Neuronal stem cell (in vitro differentiated cells): ENCODE results near the gene CD164.

ENCODE experiments used
- DNase-seq: peaks from one replicate; pipeline ENCODE4 v3.0.0-alpha.2; 2013; ENCODE audit warnings: low spot score
- H2AFZ ChIP-seq: one replicate; pipeline ENCODE4 v1.6.1; 2013; ENCODE audit warnings: mild to moderate bottlenecking, low read length, inconsistent platforms
- H2AK5ac ChIP-seq: 2 replicates; pipeline ENCODE4 v1.6.1; 2013; ENCODE audit warnings: low read depth, mild to moderate bottlenecking, inconsistent platforms, low read length, moderate library complexity, mixed read lengths
- H2BK120ac ChIP-seq: 2 replicates; pipeline ENCODE4 v1.6.1; 2013; ENCODE audit warnings: low read depth, mild to moderate bottlenecking, inconsistent platforms, low read length, moderate library complexity, mixed read lengths
- H2BK12ac ChIP-seq: one replicate; pipeline ENCODE4 v1.6.1; 2013; ENCODE audit warnings: low read length, inconsistent platforms
- H2BK15ac ChIP-seq: 2 replicates; pipeline ENCODE4 v1.6.1; 2013; ENCODE audit warnings: mild to moderate bottlenecking, low read length, inconsistent platforms, mixed read lengths
- H2BK5ac ChIP-seq: one replicate; pipeline ENCODE4 v1.6.1; 2013; ENCODE audit warnings: inconsistent platforms, mild to moderate bottlenecking, low read length, moderate library complexity
- H3K14ac ChIP-seq: one replicate; pipeline ENCODE4 v1.6.1; 2013; ENCODE audit warnings: low read length, inconsistent platforms
- H3K18ac ChIP-seq: 2 replicates; pipeline ENCODE4 v1.6.1; 2013; ENCODE audit warnings: low read length, inconsistent platforms
- H3K23ac ChIP-seq: 2 replicates; pipeline ENCODE4 v1.6.1; 2013; ENCODE audit warnings: low read depth, mild to moderate bottlenecking, mixed read lengths, low read length, inconsistent platforms; ENCODE audit not compliant: poor library complexity
- H3K27ac ChIP-seq: replicated peaks from 3 replicates; pipeline ENCODE4 v1.5.1; 2013; ENCODE audit warnings: low read length, inconsistent platforms
- H3K27me3 ChIP-seq, 3 experiments: 2 replicates each; pipeline ENCODE4 v1.6.1; 2013; ENCODE audit warnings: low read length in 3 of 3, mild to moderate bottlenecking in 2 of 3, inconsistent platforms in 1 of 3, low read depth in 1 of 3, mixed read lengths in 1 of 3, moderate library complexity in 1 of 3; ENCODE audit not compliant: control insufficient read depth in 3 of 3, insufficient read depth in 3 of 3
- H3K36me3 ChIP-seq, 2 donors: replicated peaks in 1 of 2; 2 replicates each; pipeline ENCODE4 v1.6.1; 2013; ENCODE audit warnings: low read length in 2 of 2; ENCODE audit not compliant: control insufficient read depth in 2 of 2, insufficient read depth in 2 of 2
- H3K4ac ChIP-seq: 2 replicates; pipeline ENCODE4 v1.6.1; 2013; ENCODE audit warnings: inconsistent platforms, mild to moderate bottlenecking, low read length, moderate library complexity
- H3K4me1 ChIP-seq, 2 donors: 1 replicate in 1 of 2; 2 replicates in 1 of 2; pipeline ENCODE4 v1.6.1; 2013; ENCODE audit warnings: low read length in 2 of 2, low read depth in 1 of 2; ENCODE audit not compliant: control insufficient read depth in 2 of 2, insufficient read depth in 1 of 2
- H3K4me2 ChIP-seq: one replicate; pipeline ENCODE4 v1.6.1; 2013; ENCODE audit warnings: mild to moderate bottlenecking, low read length, inconsistent platforms; ENCODE audit not compliant: insufficient read depth, poor library complexity, severe bottlenecking
- H3K4me3 ChIP-seq, 2 donors: 2 replicates each; pipeline ENCODE4 v1.5.1; 2013; ENCODE audit warnings: low read length in 2 of 2, mild to moderate bottlenecking in 2 of 2, inconsistent platforms in 1 of 2, moderate library complexity in 1 of 2
- H3K79me1 ChIP-seq: one replicate; pipeline ENCODE4 v1.6.1; 2013; ENCODE audit warnings: low read depth, mild to moderate bottlenecking, inconsistent platforms, low read length, moderate library complexity
- H3K9ac ChIP-seq: one replicate; pipeline ENCODE4 v1.6.1; 2013; ENCODE audit warnings: mild to moderate bottlenecking, low read depth, low read length, inconsistent platforms; ENCODE audit not compliant: poor library complexity
- H3K9me3 ChIP-seq, 2 donors: replicated peaks in 1 of 2; 2 replicates each; pipeline versions ENCODE3 to v1.6.1; 2013; ENCODE audit warnings: low read length in 2 of 2, mild to moderate bottlenecking in 2 of 2, inconsistent platforms in 1 of 2, low read depth in 1 of 2, mixed read lengths in 1 of 2, moderate library complexity in 1 of 2; ENCODE audit not compliant: control insufficient read depth in 2 of 2, insufficient read depth in 1 of 2
- H4K8ac ChIP-seq: one replicate; pipeline ENCODE4 v1.6.1; 2013; ENCODE audit warnings: low read depth, mild to moderate bottlenecking, inconsistent platforms, low read length, moderate library complexity
- H4K91ac ChIP-seq: one replicate; pipeline ENCODE4 v1.6.1; 2013; ENCODE audit warnings: low read length, low read depth, mild to moderate bottlenecking, inconsistent platforms; ENCODE audit not compliant: poor library complexity
- WGBS, 2 donors: extraction: QIAGEN DNeasy Blood & Tissue Kit; methylation state at CpG; one replicate each; pipeline ENCODE4 v1.1.7; 2013; ENCODE audit warnings: missing lambda C conversion rate in 2 of 2, mixed read lengths in 1 of 2; ENCODE audit not compliant: insufficient read length in 2 of 2, insufficient replicate concordance in 1 of 2; ENCODE audit errors: extremely low coverage in 2 of 2; 5-methylcytosine and 5-hydroxymethylcytosine counted together

The CD164 gene

DNA sequence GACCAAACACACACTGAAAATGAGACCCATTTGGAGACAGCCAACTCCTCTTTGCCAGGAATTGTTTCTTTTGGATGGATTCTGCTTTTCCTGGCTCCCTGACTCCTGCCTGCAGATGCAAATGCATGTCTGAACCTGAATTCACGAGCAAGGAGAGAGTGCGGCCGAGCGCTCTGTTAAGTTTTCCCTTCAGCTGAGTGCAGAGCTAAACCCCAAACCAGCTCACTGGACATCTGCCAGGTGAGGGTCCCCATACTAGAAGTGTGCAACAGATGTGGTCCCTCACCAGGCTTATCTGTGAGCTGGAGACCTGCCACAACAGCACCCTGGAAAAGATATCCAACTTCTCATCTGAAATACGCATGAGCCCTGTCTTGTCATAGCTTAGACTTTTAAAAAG, 59.0 kb downstream of the CD164 start:
- no peak for DNase-seq
- H3K4me2 ChIP-seq, result no peak overlapping the region
- H3K36me3 ChIP-seq, result no peaks in the 10 kb centered on the region

DNA sequence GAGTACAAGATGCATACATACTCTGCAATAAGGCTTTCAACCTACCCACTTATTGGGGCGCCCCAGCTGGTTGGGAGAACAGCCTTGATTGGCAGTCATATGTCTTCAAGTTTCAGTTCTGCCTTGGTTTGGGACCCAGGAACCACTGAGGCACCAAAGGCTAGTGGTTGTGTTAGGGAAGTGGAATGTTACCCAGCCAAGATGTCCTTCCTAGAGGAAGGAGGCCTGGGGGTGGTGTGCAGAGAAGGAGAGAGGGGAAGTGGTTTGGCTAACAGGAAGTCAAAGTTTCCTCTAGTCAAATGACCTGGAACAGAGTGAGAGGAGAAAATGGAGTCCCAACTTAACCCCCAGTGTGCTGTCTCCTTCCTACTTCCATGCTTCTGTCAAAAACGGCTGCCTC, 59.4 kb downstream of the CD164 start:
- no peak overlapping the region for H3K4me3 ChIP-seq
- H2BK120ac ChIP-seq, result no peak overlapping the region
- H3K18ac ChIP-seq, result no peak overlapping the region
- H2AFZ ChIP-seq, result peak overlapping the region; percentile 31
- H2BK12ac ChIP-seq, result no peak overlapping the region
- no peak overlapping the region for H2AK5ac ChIP-seq
- no peaks in the 10 kb centered on the region for H3K36me3 ChIP-seq
- H3K14ac ChIP-seq, result no peak overlapping the region
- no peak overlapping the region for H4K91ac ChIP-seq
- no peak for DNase-seq
- no peak overlapping the region for H3K4ac ChIP-seq
- WGBS, 2 donors, result no CpG with 5 or more reads among the region's 2 CpGs
- no peak overlapping the region for H2BK15ac ChIP-seq
- no peak overlapping the region for H4K8ac ChIP-seq
- H3K79me1 ChIP-seq, result no peaks in the 10 kb centered on the region
- H3K9ac ChIP-seq, result no peak overlapping the region
- H3K23ac ChIP-seq, result no peak overlapping the region
- H3K4me2 ChIP-seq, result no peak overlapping the region
- peaks cover 0 to 4% of the 10 kb centered on the region in 2 donors for H3K4me1 ChIP-seq
- no peaks in the 10 kb centered on the region for H3K27me3 ChIP-seq
- H3K9me3 ChIP-seq, result no peaks in the 10 kb centered on the region
- no peak overlapping the region for H2BK5ac ChIP-seq
- no peak overlapping the region for H3K27ac ChIP-seq

More for the DNA sequence above, 59.0 kb downstream of the CD164 start:
- H4K8ac ChIP-seq, result no peak overlapping the region
- no peak overlapping the region for H4K91ac ChIP-seq
- H2BK5ac ChIP-seq, result no peak overlapping the region
- H3K27me3 ChIP-seq, result no peaks in the 10 kb centered on the region
- H3K27ac ChIP-seq, result no peak overlapping the region
- H3K4me3 ChIP-seq, result no peak overlapping the region
- no peak overlapping the region for H2BK12ac ChIP-seq
- H3K18ac ChIP-seq, result no peak overlapping the region
- H2AK5ac ChIP-seq, result no peak overlapping the region
- no peak overlapping the region for H3K4ac ChIP-seq
- no CpG with 5 or more reads among the region's 5 CpGs for WGBS, 2 donors
- no peak overlapping the region for H3K23ac ChIP-seq
- H3K9ac ChIP-seq, result no peak overlapping the region
- no peak overlapping the region for H2BK120ac ChIP-seq
- peak overlapping the region; percentile 31 for H2AFZ ChIP-seq
- H3K79me1 ChIP-seq, result no peaks in the 10 kb centered on the region
- H2BK15ac ChIP-seq, result no peak overlapping the region
- peaks cover 0 to 4% of the 10 kb centered on the region in 2 donors for H3K4me1 ChIP-seq
- H3K9me3 ChIP-seq, result no peaks in the 10 kb centered on the region
- H3K14ac ChIP-seq, result no peak overlapping the region

DNA sequence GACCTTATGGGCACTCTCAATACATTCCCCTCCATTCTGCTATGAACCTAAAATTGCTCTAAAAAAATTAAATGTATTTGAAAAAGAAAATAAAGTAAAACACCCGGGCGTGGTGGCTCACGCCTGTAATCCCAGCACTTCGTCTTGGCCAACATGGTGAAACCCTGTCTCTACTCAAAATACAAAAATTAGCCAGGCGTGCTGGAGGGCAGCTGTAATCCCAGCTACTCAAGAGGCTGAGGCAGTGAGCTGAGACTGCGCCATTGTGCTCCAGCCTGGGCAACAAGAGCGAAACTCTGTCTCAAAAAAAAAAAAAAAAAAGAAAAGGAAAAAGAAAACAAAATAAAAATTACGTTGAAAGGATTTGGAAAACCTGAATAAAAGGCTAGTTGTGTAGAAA, 60.5 kb downstream of the CD164 start:
- Histone ChIP-seq H2BK5ac (no peak overlapping the region), H3K4me1 (peaks cover 0 to 4% of the 10 kb centered on the region in 2 donors), H3K23ac (no peak overlapping the region), H3K9ac (no peak overlapping the region), H3K79me1 (no peaks in the 10 kb centered on the region), H2BK15ac (no peak overlapping the region), H2BK12ac (no peak overlapping the region), H3K4me3 (no peak overlapping the region), H3K9me3 (no peaks in the 10 kb centered on the region), H3K4ac (no peak overlapping the region), H4K91ac (no peak overlapping the region), H2BK120ac (no peak overlapping the region), H3K27ac (no peak overlapping the region), H3K14ac (no peak overlapping the region), H2AK5ac (no peak overlapping the region), H2AFZ (no peak overlapping the region), H3K36me3 (no peaks in the 10 kb centered on the region), H4K8ac (no peak overlapping the region), H3K27me3 (no peaks in the 10 kb centered on the region), H3K4me2 (no peak overlapping the region), H3K18ac (no peak overlapping the region)
- DNase-seq, result no peak
- no CpG with 5 or more reads among the region's 8 CpGs for WGBS, 2 donors

DNA sequence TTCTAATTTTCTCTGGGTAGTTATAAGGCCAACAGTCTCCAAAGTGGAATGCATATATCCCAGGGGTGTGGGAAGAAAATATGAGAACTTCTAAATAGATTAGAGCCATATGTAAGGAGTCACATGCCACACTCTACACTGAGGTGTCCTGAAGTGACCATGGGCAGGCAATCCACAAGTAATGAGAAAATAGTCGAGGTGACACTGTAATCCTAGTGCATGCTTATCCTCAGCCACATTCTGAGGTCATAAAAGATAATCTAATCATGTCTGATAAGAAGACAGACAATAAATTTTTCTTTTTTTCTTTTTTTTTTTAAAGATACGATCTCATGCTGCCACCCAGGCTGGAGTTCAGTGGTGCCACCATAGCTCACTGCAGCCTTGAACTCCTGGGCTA, 62.2 kb downstream of the CD164 start:
- Histone ChIP-seq H3K4me1 (peaks cover 3 to 8% of the 10 kb centered on the region in 2 donors), H3K4me2 (no peak overlapping the region), H3K4me3 (no peak overlapping the region), H2BK120ac (no peak overlapping the region), H2BK5ac (no peak overlapping the region), H3K14ac (no peak overlapping the region), H2AFZ (no peak overlapping the region), H2BK15ac (no peak overlapping the region), H2BK12ac (no peak overlapping the region), H3K27ac (no peak overlapping the region), H2AK5ac (no peak overlapping the region), H3K18ac (no peak overlapping the region), H3K9ac (no peak overlapping the region), H3K9me3 (no peaks in the 10 kb centered on the region), H4K8ac (no peak overlapping the region), H3K79me1 (no peaks in the 10 kb centered on the region), H3K4ac (no peak overlapping the region), H4K91ac (no peak overlapping the region), H3K27me3 (no peaks in the 10 kb centered on the region), H3K36me3 (no peaks in the 10 kb centered on the region), H3K23ac (no peak overlapping the region)
- no CpG with 5 or more reads among the region's 2 CpGs for WGBS, 2 donors
- no peak for DNase-seq
